Fibroblast of villous mesenchyme (primary cell): ENCODE data around the gene ANKRD11. TPM values are rescaled to one million over a fixed set of nuclear protein-coding genes. Genes with fewer than 3 reads are reported as not detected.

Source experiments
- DNase-seq: peaks from one replicate; pipeline ENCODE4 v3.0.0-alpha.2; 2010; ENCODE audit warnings: low read depth
- H3K4me3 ChIP-seq: 2 replicates; pipeline ENCODE4 v1.5.1; 2011; ENCODE audit warnings: low read depth, mild to moderate bottlenecking, low read length
- CTCF ChIP-seq: IDR thresholded peaks from 2 replicates; pipeline ENCODE4 v1.5.1; 2012; ENCODE audit warnings: low read depth, mild to moderate bottlenecking, low read length; ENCODE audit not compliant: insufficient read depth
- total RNA-seq: library from RNA; depleted of rRNA; stranded (reverse); fragments of >200 nt; gene quantifications from 2 replicates; pipeline ENCODE4 v1.2.3, GENCODE V29; 2012

Gene ANKRD11
- total RNA-seq, 1 donor: 69.5 TPM

GRCh38 chr16:89446975-89447293 lies 43.4 kb downstream of the ANKRD11 start:
- no peak for DNase-seq
- no peak for TF ChIP-seq CTCF
- H3K4me3 ChIP-seq: no peak overlapping the region

- H3K4me3 ChIP-seq: no peak overlapping the region
- TF ChIP-seq CTCF: no peak
- no peak for DNase-seq
These were observed 44.0 kb downstream of the ANKRD11 start for GRCh38 chr16:89446136-89446974.

GRCh38 chr16:89445166-89445565 lies 45.2 kb downstream of the ANKRD11 start:
- no peak for TF ChIP-seq CTCF
- DNase-seq: peak; percentile 40
- H3K4me3 ChIP-seq: no peak overlapping the region

GRCh38 chr16:89444728-89445127 lies 45.6 kb downstream of the ANKRD11 start:
- H3K4me3 ChIP-seq: no peak overlapping the region
- TF ChIP-seq CTCF: no peak
- DNase-seq: no peak

GRCh38 chr16:89444151-89444723 lies 46.1 kb downstream of the ANKRD11 start:
- no peak for TF ChIP-seq CTCF
- no peak for DNase-seq
- no peak overlapping the region for H3K4me3 ChIP-seq

GRCh38 chr16:89443727-89444084 lies 46.7 kb downstream of the ANKRD11 start:
- TF ChIP-seq CTCF: no peak
- no peak for DNase-seq
- no peak overlapping the region for H3K4me3 ChIP-seq
